ENCODE data around the gene BMP2. TPM values are rescaled to one million over a fixed set of nuclear protein-coding genes. Genes with fewer than 3 reads are reported as not detected.

The BMP2 gene
- total RNA-seq, 6 donors from 2014 or later, result 11.5 to 90.0 (median 29.2) TPM

DNA sequence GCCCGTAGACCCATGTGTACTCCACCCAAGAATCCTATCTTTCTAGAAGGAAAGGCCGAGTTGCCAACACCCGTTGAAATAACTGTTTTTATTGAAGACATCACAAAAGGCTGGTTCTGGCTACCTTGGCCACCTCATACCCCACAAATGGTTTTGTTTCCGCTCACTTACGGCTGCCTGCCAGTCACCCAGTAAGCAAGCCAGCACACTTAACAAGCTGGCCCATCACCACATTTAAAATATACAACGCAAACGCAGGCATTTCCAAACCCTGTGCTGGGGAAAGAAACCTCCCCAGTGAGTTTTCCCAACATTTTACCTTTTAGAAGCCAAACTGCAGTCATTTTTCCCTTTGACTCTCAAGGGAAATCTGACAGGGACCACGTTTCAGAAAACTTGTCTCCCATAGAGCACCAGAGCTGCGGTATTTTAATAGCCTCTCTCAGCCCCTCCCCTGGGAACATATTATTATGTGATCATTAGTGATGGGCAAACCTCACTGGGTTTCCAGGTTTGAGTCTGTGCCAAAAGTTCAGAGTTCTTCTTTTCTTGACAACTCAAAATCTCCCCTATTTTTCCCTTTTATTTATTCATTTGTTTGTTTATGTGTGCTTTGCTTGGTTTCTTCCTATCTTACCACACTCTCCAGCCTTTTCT is 36.7 kb upstream of the BMP2 start:
- ATAC-seq (ENCODE audit: low FRiP score in 2 of 2) (no peak), DNase-seq (no peak)
- TF ChIP-seq, protein P1, sequence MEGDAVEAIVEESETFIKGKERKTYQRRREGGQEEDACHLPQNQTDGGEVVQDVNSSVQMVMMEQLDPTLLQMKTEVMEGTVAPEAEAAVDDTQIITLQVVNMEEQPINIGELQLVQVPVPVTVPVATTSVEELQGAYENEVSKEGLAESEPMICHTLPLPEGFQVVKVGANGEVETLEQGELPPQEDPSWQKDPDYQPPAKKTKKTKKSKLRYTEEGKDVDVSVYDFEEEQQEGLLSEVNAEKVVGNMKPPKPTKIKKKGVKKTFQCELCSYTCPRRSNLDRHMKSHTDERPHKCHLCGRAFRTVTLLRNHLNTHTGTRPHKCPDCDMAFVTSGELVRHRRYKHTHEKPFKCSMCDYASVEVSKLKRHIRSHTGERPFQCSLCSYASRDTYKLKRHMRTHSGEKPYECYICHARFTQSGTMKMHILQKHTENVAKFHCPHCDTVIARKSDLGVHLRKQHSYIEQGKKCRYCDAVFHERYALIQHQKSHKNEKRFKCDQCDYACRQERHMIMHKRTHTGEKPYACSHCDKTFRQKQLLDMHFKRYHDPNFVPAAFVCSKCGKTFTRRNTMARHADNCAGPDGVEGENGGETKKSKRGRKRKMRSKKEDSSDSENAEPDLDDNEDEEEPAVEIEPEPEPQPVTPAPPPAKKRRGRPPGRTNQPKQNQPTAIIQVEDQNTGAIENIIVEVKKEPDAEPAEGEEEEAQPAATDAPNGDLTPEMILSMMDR (IDR thresholded peaks at IDR 0.05), result no peak
- TF ChIP-seq POLR2AphosphoS5 (IDR thresholded peaks at IDR 0.05), result no peak
- WGBS, 2 donors, result 77 to 82% methylated on average over 9 of the region's 9 CpGs
- no peaks in the 10 kb centered on the region for H3K4me1 ChIP-seq
- H3K27ac ChIP-seq, result peak overlapping the region in 2 of 4 donors; percentile 18 to 51
- no peaks in the 10 kb centered on the region for H3K27me3 ChIP-seq
- H3K4me3 ChIP-seq, result no peak overlapping the region
- no peaks in the 10 kb centered on the region for H3K36me3 ChIP-seq
- H3K9me3 ChIP-seq, result no peaks in the 10 kb centered on the region

DNA sequence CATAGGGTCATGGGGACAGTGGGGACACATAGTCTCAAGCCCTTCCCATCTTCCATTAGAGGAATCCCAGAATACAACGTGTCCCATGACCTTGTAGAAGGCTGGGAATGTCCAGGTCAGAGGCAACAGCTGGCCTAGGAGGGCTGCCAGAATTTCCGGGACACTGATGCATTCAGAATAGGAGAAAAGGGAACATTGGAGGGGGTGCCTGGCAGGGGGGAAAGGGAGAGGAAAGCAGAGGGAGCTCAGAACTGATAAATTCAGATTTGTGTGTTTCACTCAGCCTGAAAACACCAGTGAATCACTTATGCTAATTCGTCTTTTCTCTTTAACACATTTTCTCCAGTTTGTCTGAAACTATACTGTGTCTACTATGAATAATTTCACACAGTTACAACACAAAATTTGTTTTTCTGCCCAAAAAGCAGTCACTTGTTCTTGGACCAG is 35.5 kb upstream of the BMP2 start:
- WGBS, 2 donors, result 50 to 86% methylated on average over 3 of the region's 3 CpGs
- Histone ChIP-seq H3K27ac (peak overlapping the region in 2 of 4 donors; percentile 18 to 37), H3K36me3 (no peaks in the 10 kb centered on the region), H3K27me3 (no peaks in the 10 kb centered on the region), H3K9me3 (no peaks in the 10 kb centered on the region), H3K4me3 (no peak overlapping the region), H3K4me1 (no peaks in the 10 kb centered on the region)
- ATAC-seq (ENCODE audit: low FRiP score in 2 of 2) (peak in 1 of 2 donors; percentile 15), DNase-seq (peak in 1 of 2 donors; percentile 26)
- no peak for TF ChIP-seq POLR2A (IDR thresholded peaks at IDR 0.05)
- TF ChIP-seq POLR2AphosphoS5 (IDR thresholded peaks at IDR 0.05), result peak; percentile 28 to 67
- peak in 3 of 4 donors; percentile 27 to 82 (median 76) for TF ChIP-seq EP300 (IDR thresholded peaks at IDR 0.05)

DNA sequence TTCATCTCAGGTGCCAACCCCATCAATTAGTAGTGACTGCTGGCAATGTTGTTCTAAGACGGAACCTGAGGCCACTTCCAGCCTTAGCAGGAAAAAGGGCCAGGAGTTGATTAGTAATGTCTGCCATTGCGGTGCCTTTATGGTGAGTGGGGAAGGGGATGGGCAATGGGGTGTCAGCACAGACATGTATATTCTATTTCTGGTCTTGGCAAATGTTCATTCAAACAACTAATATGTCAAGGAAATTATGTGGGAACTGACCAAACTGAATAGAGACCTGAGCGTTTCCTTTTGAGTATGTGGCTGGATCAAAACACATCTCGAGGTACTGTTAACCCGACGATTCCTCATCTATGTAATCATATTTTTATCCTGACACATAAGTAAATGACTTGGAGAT is 34.6 kb upstream of the BMP2 start:
- Histone ChIP-seq H3K27me3 (no peaks in the 10 kb centered on the region), H3K9me3 (no peaks in the 10 kb centered on the region), H3K4me1 (no peaks in the 10 kb centered on the region), H3K36me3 (no peaks in the 10 kb centered on the region), H3K4me3 (no peak overlapping the region), H3K27ac (peak overlapping the region in 1 of 4 donors; percentile 20)
- DNase-seq (no peak), ATAC-seq (ENCODE audit: low FRiP score in 2 of 2) (no peak)
- TF ChIP-seq POLR2AphosphoS5 (IDR thresholded peaks at IDR 0.05) (no peak), POLR2A (IDR thresholded peaks at IDR 0.05) (no peak), EP300 (IDR thresholded peaks at IDR 0.05) (no peak)
- TF ChIP-seq, protein P1 (IDR thresholded peaks at IDR 0.05), result no peak
- 76 to 78% methylated on average over 6 of the region's 6 CpGs for WGBS, 2 donors

DNA sequence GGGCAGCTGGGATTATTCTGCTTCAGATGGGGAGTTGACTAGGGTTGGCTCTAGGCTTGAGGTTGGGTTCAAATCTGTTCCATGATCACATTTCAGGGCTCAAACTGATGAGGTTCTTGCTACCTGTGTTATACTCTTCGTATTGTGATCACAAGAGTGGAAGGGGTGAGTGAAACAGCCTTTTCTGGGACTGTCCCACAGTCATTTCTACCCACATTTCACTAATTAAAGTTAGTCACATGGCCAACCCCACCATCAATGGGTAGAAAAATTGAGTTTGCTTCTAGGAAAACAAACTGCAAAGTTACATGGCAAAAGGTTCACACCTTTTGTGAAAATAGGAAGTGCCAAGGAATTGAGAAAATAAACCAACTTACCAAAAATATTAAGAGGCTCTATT is 33.5 kb upstream of the BMP2 start:
- DNase-seq (no peak), ATAC-seq (ENCODE audit: low FRiP score in 2 of 2) (no peak)
- Histone ChIP-seq H3K27ac (no peak overlapping the region), H3K36me3 (no peaks in the 10 kb centered on the region), H3K9me3 (no peaks in the 10 kb centered on the region), H3K27me3 (no peaks in the 10 kb centered on the region), H3K4me1 (no peaks in the 10 kb centered on the region), H3K4me3 (no peak overlapping the region)
- TF ChIP-seq, protein P1 (IDR thresholded peaks at IDR 0.05), result no peak
- TF ChIP-seq EP300 (IDR thresholded peaks at IDR 0.05) (no peak), POLR2A (IDR thresholded peaks at IDR 0.05) (no peak), POLR2AphosphoS5 (IDR thresholded peaks at IDR 0.05) (no peak)
- WGBS, 2 donors, result 79 to 93% methylated on average over 1 of the region's 1 CpG

DNA sequence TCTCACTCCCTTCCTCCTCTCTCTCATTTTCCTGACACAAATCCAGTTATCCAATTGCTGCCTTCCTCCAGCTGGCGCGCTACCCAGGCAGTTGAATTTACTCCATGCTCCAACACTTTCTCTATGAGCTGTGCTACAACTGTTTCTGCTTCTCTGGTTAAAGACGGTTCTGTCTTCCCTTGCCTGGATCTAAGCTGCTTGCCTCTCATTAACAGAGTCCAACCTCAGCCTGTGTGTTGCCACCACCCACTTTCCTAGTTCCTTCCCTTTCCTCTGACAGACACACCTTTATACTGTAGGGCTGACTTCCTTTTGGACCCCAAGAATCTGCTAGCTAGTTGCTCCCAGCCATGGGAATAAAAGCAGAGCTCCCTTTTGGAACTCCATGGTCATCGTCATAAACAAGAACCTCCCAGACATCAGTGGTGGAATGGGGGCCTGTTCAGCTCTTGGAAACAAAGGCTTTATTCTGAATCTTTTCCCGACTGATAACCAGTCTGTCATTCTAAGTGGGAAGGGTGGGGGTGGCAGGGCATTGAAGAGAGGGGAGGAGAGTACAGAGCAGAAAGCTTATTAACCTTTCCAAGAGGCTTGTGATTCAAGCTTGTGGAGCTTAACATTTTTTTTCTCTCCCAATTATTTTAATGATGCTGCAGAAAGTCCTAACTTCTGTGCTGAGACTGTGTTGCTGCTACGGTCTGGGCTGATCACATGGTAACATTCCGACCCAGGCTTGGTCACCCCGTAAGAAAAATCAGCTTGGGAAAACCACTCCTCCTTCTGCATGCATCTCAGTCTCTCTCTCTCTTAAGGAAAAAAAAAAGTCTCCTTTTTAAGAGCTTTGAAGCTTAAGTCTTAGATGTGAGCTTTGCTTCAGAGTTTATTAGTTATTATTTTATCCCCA is 31.3 kb upstream of the BMP2 start:
- TF ChIP-seq, protein P1 (IDR thresholded peaks at IDR 0.05), result no peak
- TF ChIP-seq POLR2AphosphoS5 (IDR thresholded peaks at IDR 0.05) (no peak), POLR2A (IDR thresholded peaks at IDR 0.05) (no peak), EP300 (IDR thresholded peaks at IDR 0.05) (no peak)
- Histone ChIP-seq H3K4me3 (no peak overlapping the region), H3K36me3 (no peaks in the 10 kb centered on the region), H3K4me1 (no peaks in the 10 kb centered on the region), H3K27ac (peak overlapping the region; percentile 27 to 54 (median 39)), H3K27me3 (no peaks in the 10 kb centered on the region), H3K9me3 (no peaks in the 10 kb centered on the region)
- peak in 1 of 2 donors; percentile 35 for ATAC-seq (ENCODE audit: low FRiP score in 2 of 2)
- DNase-seq, result no peak
- WGBS, 2 donors, result 65 to 73% methylated on average over 8 of the region's 8 CpGs

Measured in upper lobe of left lung (tissue), 6 donors.